Panc1 (cell line): Measurements from ENCODE around the gene PARG.
"Not testable (repeated sequence)": the region's sequence is repeated elsewhere in the genome, so short reads cannot be mapped to it uniquely, and the experiment has no call there.

Experiments used
- POLR2AphosphoS5 ChIP-seq: IDR thresholded peaks from 2 replicates; pipeline ENCODE4 v1.6.1; 2012; ENCODE audit warnings: mild to moderate bottlenecking, low read depth, low read length, moderate library complexity
- SIN3A ChIP-seq: IDR thresholded peaks from 2 replicates; pipeline ENCODE4 v1.6.1; 2012; ENCODE audit warnings: low read depth, mild to moderate bottlenecking, low read length, moderate library complexity, borderline replicate concordance; ENCODE audit not compliant: insufficient read depth
- TF ChIP-seq, protein P1 (sequence below), 2 experiments: IDR thresholded peaks; 2 replicates each; pipeline ENCODE4 v1.6.1; 2011 to 2012; ENCODE audit warnings: low read depth in 2 of 2, control low read depth in 1 of 2, low read length in 1 of 2, mild to moderate bottlenecking in 1 of 2, moderate library complexity in 1 of 2; ENCODE audit not compliant: insufficient read depth in 1 of 2

DNA sequence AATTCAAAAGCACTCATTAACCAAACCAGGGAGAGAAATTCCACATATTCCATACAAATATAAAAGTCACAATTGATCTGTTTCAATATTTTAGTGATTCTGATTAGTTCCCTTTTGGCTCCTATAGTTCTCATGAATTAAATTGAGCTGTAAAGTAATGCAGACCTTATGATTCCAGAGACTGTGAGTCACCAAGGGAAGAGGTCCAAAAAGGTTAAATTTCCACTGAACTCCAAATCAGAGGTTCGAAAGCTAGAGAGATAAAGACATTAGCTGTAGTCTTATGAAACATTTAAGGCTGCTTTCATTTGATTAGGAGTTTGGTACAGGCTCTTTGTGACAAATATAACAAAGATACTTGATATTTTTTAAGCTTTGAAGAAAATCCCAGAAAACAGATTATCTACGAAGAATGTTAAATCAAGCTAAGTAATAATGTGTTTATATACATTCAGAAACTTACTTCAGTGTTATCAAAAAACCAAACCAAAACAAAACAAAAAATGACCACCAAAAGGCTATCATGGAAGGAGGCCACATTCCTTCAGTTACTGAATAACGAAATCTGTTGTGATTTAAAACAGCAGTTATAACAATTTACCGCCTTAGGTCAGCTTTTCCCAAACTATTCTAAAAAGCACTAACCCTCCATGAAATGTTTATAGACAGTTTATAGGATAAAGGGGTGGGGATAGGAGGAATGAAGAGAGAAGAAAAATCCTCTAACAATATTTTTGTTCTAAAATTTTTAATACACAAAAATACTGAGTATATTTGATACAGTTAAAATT lies 33.3 kb downstream of the PARG start:
- not testable (repeated sequence) for TF ChIP-seq SIN3A, POLR2AphosphoS5
- TF ChIP-seq, protein P1, sequence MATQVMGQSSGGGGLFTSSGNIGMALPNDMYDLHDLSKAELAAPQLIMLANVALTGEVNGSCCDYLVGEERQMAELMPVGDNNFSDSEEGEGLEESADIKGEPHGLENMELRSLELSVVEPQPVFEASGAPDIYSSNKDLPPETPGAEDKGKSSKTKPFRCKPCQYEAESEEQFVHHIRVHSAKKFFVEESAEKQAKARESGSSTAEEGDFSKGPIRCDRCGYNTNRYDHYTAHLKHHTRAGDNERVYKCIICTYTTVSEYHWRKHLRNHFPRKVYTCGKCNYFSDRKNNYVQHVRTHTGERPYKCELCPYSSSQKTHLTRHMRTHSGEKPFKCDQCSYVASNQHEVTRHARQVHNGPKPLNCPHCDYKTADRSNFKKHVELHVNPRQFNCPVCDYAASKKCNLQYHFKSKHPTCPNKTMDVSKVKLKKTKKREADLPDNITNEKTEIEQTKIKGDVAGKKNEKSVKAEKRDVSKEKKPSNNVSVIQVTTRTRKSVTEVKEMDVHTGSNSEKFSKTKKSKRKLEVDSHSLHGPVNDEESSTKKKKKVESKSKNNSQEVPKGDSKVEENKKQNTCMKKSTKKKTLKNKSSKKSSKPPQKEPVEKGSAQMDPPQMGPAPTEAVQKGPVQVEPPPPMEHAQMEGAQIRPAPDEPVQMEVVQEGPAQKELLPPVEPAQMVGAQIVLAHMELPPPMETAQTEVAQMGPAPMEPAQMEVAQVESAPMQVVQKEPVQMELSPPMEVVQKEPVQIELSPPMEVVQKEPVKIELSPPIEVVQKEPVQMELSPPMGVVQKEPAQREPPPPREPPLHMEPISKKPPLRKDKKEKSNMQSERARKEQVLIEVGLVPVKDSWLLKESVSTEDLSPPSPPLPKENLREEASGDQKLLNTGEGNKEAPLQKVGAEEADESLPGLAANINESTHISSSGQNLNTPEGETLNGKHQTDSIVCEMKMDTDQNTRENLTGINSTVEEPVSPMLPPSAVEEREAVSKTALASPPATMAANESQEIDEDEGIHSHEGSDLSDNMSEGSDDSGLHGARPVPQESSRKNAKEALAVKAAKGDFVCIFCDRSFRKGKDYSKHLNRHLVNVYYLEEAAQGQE (IDR thresholded peaks at IDR 0.05; ENCODE audit: insufficient read depth in 1 of 2, low read depth in 2 of 2, low read length in 1 of 2) = not testable (repeated sequence)
